Endothelial cell of umbilical vein (primary cell): ENCODE measurements around the gene ACSF3. TPM values are rescaled to one million over a fixed set of nuclear protein-coding genes. Genes with fewer than 3 reads are reported as not detected.

ENCODE experiments used
- BruUV-seq: library from RNA; stranded (reverse); fragments of 400-500 nt; replicated peaks from 2 replicates; lab custom pipeline; 2021; lab: Mats Ljungman, UMichigan
- CTCF ChIA-PET: fragments of 300-600, 350-600 bp; sonication (Branson Sonifier 250); formaldehyde crosslinking; loops from one replicate; lab custom pipeline; 2021; ENCODE audit warnings: antibody characterized with exemption, inconsistent platforms; lab: Charles Lee
- POLR2A ChIA-PET: fragments of 300-600, 350-600 bp; sonication (Branson Sonifier 250); formaldehyde crosslinking; loops from one replicate; lab custom pipeline; 2021; ENCODE audit warnings: antibody characterized with exemption, inconsistent platforms; lab: Charles Lee
- DNase-seq: peaks from one replicate; pipeline ENCODE4 v3.0.0-alpha.2; 2011; ENCODE audit warnings: low read depth, low spot score
- FAIRE-seq: peaks from 2 replicates; lab custom pipeline; 2011; peaks lifted over from hg19 to GRCh38; lab: Jason Lieb, UNC
- H2AFZ ChIP-seq: 2 replicates; pipeline ENCODE4 v1.6.0; 2012; ENCODE audit warnings: low read depth, low read length, control low read depth, inconsistent platforms
- H3K27ac ChIP-seq: 2 replicates; pipeline ENCODE4 v1.5.1; 2011; ENCODE audit warnings: low read depth, mild to moderate bottlenecking, control low read depth, low read length, moderate library complexity; ENCODE audit not compliant: insufficient read depth
- H3K27me3 ChIP-seq, 2 experiments: 2 replicates each; pipeline versions ENCODE4 v1.6.0 to v1.6.1; 2011; ENCODE audit warnings: low read length in 2 of 2, mixed read lengths in 1 of 2; ENCODE audit not compliant: control insufficient read depth in 2 of 2, insufficient read depth in 2 of 2
- H3K36me3 ChIP-seq, 2 experiments: 2 replicates in 1 of 2; 3 replicates in 1 of 2; pipeline ENCODE4 v1.5.1; 2011; ENCODE audit warnings: low read length in 2 of 2, mild to moderate bottlenecking in 1 of 2, moderate library complexity in 1 of 2; ENCODE audit not compliant: control insufficient read depth in 2 of 2, insufficient read depth in 2 of 2; ENCODE audit errors: extremely low read depth in 1 of 2
- H3K4me1 ChIP-seq: 3 replicates; pipeline ENCODE4 v1.5.1; 2011; ENCODE audit warnings: mild to moderate bottlenecking, low read length; ENCODE audit not compliant: control insufficient read depth, insufficient read depth; ENCODE audit errors: extremely low read depth
- H3K4me2 ChIP-seq: 2 replicates; pipeline ENCODE4 v1.6.1; 2011; ENCODE audit warnings: low read length, control low read depth, mixed read lengths; ENCODE audit not compliant: insufficient read depth
- H3K4me3 ChIP-seq, 3 experiments: fragments of 200-600 bp in 1 of 3; sonication (generic), shearing (Covaris generic) in 1 of 3; replicated peaks in 1 of 3; 2 replicates each; pipeline ENCODE4 v1.5.1; 2011 to 2016; ENCODE audit warnings: control low read depth in 3 of 3, low read length in 3 of 3, mild to moderate bottlenecking in 2 of 3, inconsistent platforms in 1 of 3, low read depth in 1 of 3, moderate library complexity in 1 of 3; ENCODE audit not compliant: insufficient read depth in 1 of 3
- H3K79me2 ChIP-seq: 2 replicates; pipeline ENCODE4 v1.6.0; 2012; ENCODE audit warnings: low read length, inconsistent platforms; ENCODE audit not compliant: control insufficient read depth, insufficient read depth
- H3K9ac ChIP-seq: replicated peaks from 2 replicates; pipeline ENCODE3; 2011; ENCODE audit warnings: low read length, control low read depth; ENCODE audit not compliant: insufficient read depth; ENCODE audit errors: extremely low read depth
- H3K9me1 ChIP-seq: replicated peaks from 3 replicates; pipeline ENCODE4 v1.6.0; 2011; ENCODE audit warnings: mild to moderate bottlenecking, low read length; ENCODE audit not compliant: control insufficient read depth, insufficient read depth; ENCODE audit errors: extremely low read depth
- H3K9me3 ChIP-seq: replicated peaks from 2 replicates; pipeline ENCODE4 v1.5.1; 2012; ENCODE audit warnings: low read length, inconsistent platforms; ENCODE audit not compliant: control insufficient read depth, insufficient read depth
- H4K20me1 ChIP-seq: replicated peaks from 2 replicates; pipeline ENCODE3; 2011; ENCODE audit warnings: mild to moderate bottlenecking, low read length; ENCODE audit not compliant: control insufficient read depth, insufficient read depth; ENCODE audit errors: extremely low read depth
- CTCF ChIP-seq, 2 donors: IDR thresholded peaks; 1 replicate in 1 of 2; 2 replicates in 1 of 2; pipeline ENCODE4 v1.5.1; 2011; ENCODE audit warnings: low read length in 2 of 2, mild to moderate bottlenecking in 2 of 2, moderate library complexity in 2 of 2, control low read depth in 1 of 2, inconsistent platforms in 1 of 2, low read depth in 1 of 2; ENCODE audit not compliant: insufficient read depth in 1 of 2; ENCODE audit errors: extremely low read depth in 1 of 2
- EZH2 ChIP-seq: IDR thresholded peaks from 2 replicates; pipeline ENCODE4 v1.6.1; 2012; ENCODE audit warnings: borderline replicate concordance, low read depth, mild to moderate bottlenecking, moderate library complexity, low read length, inconsistent platforms; ENCODE audit not compliant: severe bottlenecking
- FOS ChIP-seq: IDR thresholded peaks from 2 replicates; pipeline ENCODE4 v1.6.1; 2011; ENCODE audit warnings: mild to moderate bottlenecking, low read length, moderate library complexity, borderline replicate concordance; ENCODE audit not compliant: insufficient read depth
- GATA2 ChIP-seq: IDR thresholded peaks from 2 replicates; pipeline ENCODE4 v1.7.0; 2011; ENCODE audit warnings: low read depth, mild to moderate bottlenecking, moderate library complexity, mixed read lengths, low read length; ENCODE audit not compliant: insufficient read length, insufficient read depth
- JUN ChIP-seq: IDR thresholded peaks from 2 replicates; pipeline ENCODE4 v1.6.1; 2011; ENCODE audit warnings: borderline replicate concordance, low read depth; ENCODE audit not compliant: insufficient read length, insufficient read depth
- MYC ChIP-seq: IDR thresholded peaks from one replicate; pipeline ENCODE4 v1.6.1; 2011; ENCODE audit warnings: mild to moderate bottlenecking, low read depth, low read length
- POLR2A ChIP-seq: IDR thresholded peaks from 2 replicates; pipeline ENCODE4 v1.6.1; 2012; ENCODE audit warnings: low read depth, mild to moderate bottlenecking, control low read depth, low read length
- POLR2AphosphoS5 ChIP-seq: IDR thresholded peaks from 2 replicates; pipeline ENCODE4 v1.6.1; 2012; ENCODE audit warnings: low read depth, mild to moderate bottlenecking, control low read depth, low read length, moderate library complexity; ENCODE audit not compliant: insufficient read depth
- dilution Hi-C: fragments of 300-500 bp; cut with MboI; formaldehyde crosslinking; loops from one replicate; pipeline ENCODE4 v1.15.0; 2019; ENCODE audit warnings: low sequenced_read_pairs; ENCODE audit not compliant: extremely low pct_ligation_motif_present
- intact Hi-C: fragments of 100-400 bp; cut with micrococcal nuclease; formaldehyde crosslinking; loops from one replicate; pipeline ENCODE4 v1.10.0; 2022
- polyA plus RNA-seq, 4 experiments: library from polyadenylated mRNA; depleted of rRNA in 3 of 4; stranded (reverse) in 3 of 4; unstranded in 1 of 4; fragments of >200 nt; gene quantifications; 2 replicates each; pipeline versions ENCODE4 v1.2.1 to v1.2.3, GENCODE V29; 2011 to 2012; ENCODE audit warnings: missing spikeins in 1 of 4
- total RNA-seq: library from RNA; stranded (reverse); gene quantifications from 2 replicates; pipeline ENCODE4 v1.2.3, GENCODE V29; 2021
- TF ChIP-seq, protein P1 (sequence below): IDR thresholded peaks from 2 replicates; pipeline ENCODE4 v1.6.1; 2011; ENCODE audit not compliant: insufficient read depth, insufficient read length

ACSF3 gene
- total and polyA plus RNA-seq, 2 donors (not counting 3 experiments of a cell fraction or from before 2014, with no cell fraction given) = 18.6 to 33.2 TPM

GRCh38 chr16:89135971-89136765, 42.5 kb downstream of the ACSF3 start:
- DNase-seq (no peak), FAIRE-seq (no peak)
- intact Hi-C loops (no loop called here), dilution Hi-C loops (loop anchor here (25.0 kb wide), 1 partner anchor 174 kb away; no protein-coding TSS in a partner anchor)
- Histone ChIP-seq H3K79me2 (no peaks in the 10 kb centered on the region), H3K27me3 (no peaks in the 10 kb centered on the region), H3K4me1 (no peaks in the 10 kb centered on the region), H4K20me1 (no peaks in the 10 kb centered on the region), H3K36me3 (peaks cover 0 to 10% of the 10 kb centered on the region in 2 experiments), H3K9me3 (no peaks in the 10 kb centered on the region), H3K4me2 (no peak overlapping the region), H3K9ac (no peak overlapping the region), H3K9me1 (no peaks in the 10 kb centered on the region), H3K27ac (no peak overlapping the region), H3K4me3 (no peak overlapping the region), H2AFZ (no peak overlapping the region)
- CTCF ChIA-PET = no interaction called here
- POLR2A ChIA-PET = no interaction called here
- BruUV-seq = no TSS peak
- TF ChIP-seq POLR2AphosphoS5 = no peak
- TF ChIP-seq EZH2 = no peak
- TF ChIP-seq, protein P1, sequence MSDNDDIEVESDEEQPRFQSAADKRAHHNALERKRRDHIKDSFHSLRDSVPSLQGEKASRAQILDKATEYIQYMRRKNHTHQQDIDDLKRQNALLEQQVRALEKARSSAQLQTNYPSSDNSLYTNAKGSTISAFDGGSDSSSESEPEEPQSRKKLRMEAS = no peak
- no peak for TF ChIP-seq JUN
- TF ChIP-seq GATA2 = no peak
- no peak for TF ChIP-seq FOS
- no peak for TF ChIP-seq MYC
- TF ChIP-seq CTCF (IDR thresholded peaks at IDR 0.05; ENCODE audit: extremely low read depth in 1 of 2, insufficient read depth in 1 of 2, low read depth in 1 of 2, low read length in 2 of 2) = no peak
- no peak for TF ChIP-seq POLR2A
